Cardiac muscle cell (in vitro differentiated cells and primary cell): ENCODE data around the gene FRY. TPM values are rescaled to one million over a fixed set of nuclear protein-coding genes. Genes with fewer than 3 reads are reported as not detected.

Experiments
- DNase-seq, 2 donors: peaks; one replicate each; pipeline versions ENCODE4 v3.0.0 to v3.0.0-alpha.2; 2010 to 2017; ENCODE audit warnings: low read depth in 1 of 2, low spot score in 1 of 2
- H3K27ac ChIP-seq: fragments of 200-600 bp; sonication (generic); 2 replicates; pipeline ENCODE4 v1.5.1; 2016
- H3K27me3 ChIP-seq: fragments of 200-600 bp; sonication (generic); 2 replicates; pipeline ENCODE4 v1.6.0; 2016; ENCODE audit warnings: control low read depth
- H3K36me3 ChIP-seq: fragments of 200-600 bp; sonication (generic); 2 replicates; pipeline ENCODE4 v1.5.1; 2016; ENCODE audit warnings: control low read depth
- H3K4me1 ChIP-seq: fragments of 200-600 bp; sonication (generic); 2 replicates; pipeline ENCODE4 v1.8.1; 2017; ENCODE audit warnings: low read depth, mild to moderate bottlenecking, mixed run types
- H3K4me3 ChIP-seq: fragments of 200-600 bp; sonication (generic); 2 replicates; pipeline ENCODE4 v1.5.1; 2016; ENCODE audit warnings: mild to moderate bottlenecking
- H3K9me3 ChIP-seq: fragments of 200-600 bp; sonication (generic); 2 replicates; pipeline ENCODE4 v1.5.1; 2017; ENCODE audit warnings: low read depth, mild to moderate bottlenecking, control low read depth
- CTCF ChIP-seq: IDR thresholded peaks from 2 replicates; pipeline ENCODE4 v1.5.1; 2012; ENCODE audit warnings: low read depth, mild to moderate bottlenecking, low read length
- polyA plus RNA-seq: library from polyadenylated mRNA; unstranded; fragments of >200 nt; fragmentation: Nextera tagmentation; extraction: Ambion mirVana; gene quantifications from 2 replicates; pipeline ENCODE4 v1.2.1, GENCODE V29; 2016
- total RNA-seq: library from RNA; depleted of rRNA; stranded (reverse); fragments of >200 nt; gene quantifications from 2 replicates; pipeline ENCODE4 v1.2.3, GENCODE V29; 2016

The FRY gene
- total and polyA plus RNA-seq, 2 experiments from 2014 or later, result 2.4 to 13.2 TPM

- Histone ChIP-seq H3K27ac (peak overlapping the region; percentile 8), H3K4me1 (peaks cover 28% of the 10 kb centered on the region), H3K9me3 (no peaks in the 10 kb centered on the region), H3K36me3 (no peaks in the 10 kb centered on the region), H3K4me3 (no peak overlapping the region), H3K27me3 (no peaks in the 10 kb centered on the region)
- no peak for TF ChIP-seq CTCF
- no peak for DNase-seq
Observed at GRCh38 chr13:32210101-32210500, 178.5 kb downstream of the FRY start.

GRCh38 chr13:32211813-32212212 lies 180.2 kb downstream of the FRY start:
- no peaks in the 10 kb centered on the region for H3K27me3 ChIP-seq
- no peaks in the 10 kb centered on the region for H3K36me3 ChIP-seq
- TF ChIP-seq CTCF, result no peak
- H3K27ac ChIP-seq, result peak overlapping the region; percentile 6
- peak; percentile 36 to 86 for DNase-seq
- peaks cover 28% of the 10 kb centered on the region for H3K4me1 ChIP-seq
- H3K4me3 ChIP-seq, result no peak overlapping the region
- no peaks in the 10 kb centered on the region for H3K9me3 ChIP-seq

GRCh38 chr13:32212421-32212820 lies 180.8 kb downstream of the FRY start:
- no peak overlapping the region for H3K4me3 ChIP-seq
- H3K27me3 ChIP-seq, result no peaks in the 10 kb centered on the region
- H3K9me3 ChIP-seq, result no peaks in the 10 kb centered on the region
- peak overlapping the region; percentile 11 for H3K27ac ChIP-seq
- no peaks in the 10 kb centered on the region for H3K36me3 ChIP-seq
- DNase-seq, result peak in 1 of 2 donors; percentile 78
- H3K4me1 ChIP-seq, result peaks cover 28% of the 10 kb centered on the region
- no peak for TF ChIP-seq CTCF

GRCh38 chr13:32213626-32214025 lies 182.1 kb downstream of the FRY start:
- Histone ChIP-seq H3K4me1 (peaks cover 28% of the 10 kb centered on the region), H3K27ac (no peak overlapping the region), H3K4me3 (no peak overlapping the region), H3K36me3 (no peaks in the 10 kb centered on the region), H3K27me3 (no peaks in the 10 kb centered on the region), H3K9me3 (no peaks in the 10 kb centered on the region)
- no peak for DNase-seq
- TF ChIP-seq CTCF, result no peak

- H3K27ac ChIP-seq, result no peak overlapping the region
- no peaks in the 10 kb centered on the region for H3K36me3 ChIP-seq
- H3K4me3 ChIP-seq, result no peak overlapping the region
- H3K4me1 ChIP-seq, result peaks cover 28% of the 10 kb centered on the region
- no peaks in the 10 kb centered on the region for H3K27me3 ChIP-seq
- no peaks in the 10 kb centered on the region for H3K9me3 ChIP-seq
- no peak for DNase-seq
- no peak for TF ChIP-seq CTCF
Observed at GRCh38 chr13:32214071-32214470, 182.5 kb downstream of the FRY start.

GRCh38 chr13:32216281-32216680 lies 184.7 kb downstream of the FRY start:
- Histone ChIP-seq H3K36me3 (no peaks in the 10 kb centered on the region), H3K27me3 (no peaks in the 10 kb centered on the region), H3K4me1 (peaks cover 16% of the 10 kb centered on the region), H3K27ac (no peak overlapping the region), H3K9me3 (no peaks in the 10 kb centered on the region), H3K4me3 (no peak overlapping the region)
- TF ChIP-seq CTCF, result no peak
- no peak for DNase-seq
